ENCODE measurements around the gene OLFM2.

GRCh38 chr19:9941231-9941630 lies 4.9 kb upstream of the OLFM2 start:
- no peak for TF ChIP-seq POLR2AphosphoS5 (IDR thresholded peaks at IDR 0.05; ENCODE audit: low read depth, low read length)
- no peak for TF ChIP-seq POLR2A (IDR thresholded peaks at IDR 0.05; ENCODE audit: low read depth, low read length)

All from GM12891 (cell line).